ENCODE measurements around the gene ZNF212.
A peak's percentile ranks its signal among the peaks of the same experiment; 100 is the strongest.

ZNF212 gene

DNA sequence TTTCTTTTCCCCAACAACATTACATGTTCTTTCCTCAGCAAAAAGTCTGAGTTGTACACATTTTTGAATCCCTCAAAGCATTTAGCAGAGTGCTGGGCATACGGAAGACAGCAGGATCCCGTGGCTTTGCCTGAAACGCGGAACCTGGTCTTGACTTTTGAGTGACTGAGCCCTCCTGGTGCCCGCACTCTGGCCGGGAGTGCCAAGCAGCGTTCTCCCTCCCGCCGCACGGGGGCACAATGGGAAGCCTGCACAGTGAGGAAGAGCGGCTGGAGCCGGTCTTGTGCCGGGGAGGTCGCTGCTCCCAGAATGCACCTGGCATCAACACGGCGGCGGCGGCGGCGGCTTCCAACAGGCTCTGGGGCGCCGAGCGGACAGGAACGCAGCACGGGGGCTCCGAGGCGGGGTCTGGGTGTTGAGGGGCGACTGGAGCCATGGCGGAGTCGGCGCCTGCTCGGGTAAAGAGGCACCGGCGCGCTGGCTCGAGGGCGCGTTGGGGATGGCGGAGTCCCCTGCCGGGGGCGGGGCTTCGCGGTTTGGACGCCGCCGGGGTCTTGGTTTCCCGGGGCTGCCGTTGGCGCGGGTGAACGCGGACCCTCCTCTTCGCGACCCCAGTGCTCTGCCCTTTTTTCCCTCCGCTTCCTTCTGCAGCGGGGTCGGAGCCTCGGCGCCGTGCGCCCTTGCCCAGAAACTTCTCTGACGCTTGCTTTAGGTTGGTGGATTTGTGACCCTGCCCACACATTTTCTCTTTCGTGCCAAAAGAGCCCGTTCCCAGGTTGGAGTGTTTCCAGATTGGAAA lies at the start of gene ZNF212:
Gene ZNF212, plus strand, starts transcription at position 307 of the 799 bp plus-strand sequence. Its CDS starts 128 bp downstream, at position 435.
- peak; percentile 23 for FAIRE-seq

DNA sequence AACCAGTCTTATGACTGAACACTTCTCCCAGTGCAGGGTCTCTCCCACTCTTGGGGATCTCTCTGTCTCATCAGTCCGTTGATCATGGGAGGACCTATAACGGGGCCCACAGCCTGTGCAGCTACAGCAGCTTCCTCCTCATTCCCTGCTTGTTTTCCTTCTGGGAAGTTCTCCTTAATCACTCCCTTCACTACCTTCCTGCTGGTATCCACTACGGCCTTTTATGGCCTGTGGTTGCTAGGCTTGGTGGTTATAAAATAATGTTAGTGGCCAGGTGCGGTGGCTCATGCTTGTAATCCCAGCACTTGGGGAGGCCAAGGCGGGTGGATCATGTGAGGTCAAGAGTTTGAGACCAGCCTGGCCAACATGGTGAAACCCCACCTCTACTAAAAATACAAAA lies 47.6 kb upstream of the ZNF212 start:
- FAIRE-seq = no peak

DNA sequence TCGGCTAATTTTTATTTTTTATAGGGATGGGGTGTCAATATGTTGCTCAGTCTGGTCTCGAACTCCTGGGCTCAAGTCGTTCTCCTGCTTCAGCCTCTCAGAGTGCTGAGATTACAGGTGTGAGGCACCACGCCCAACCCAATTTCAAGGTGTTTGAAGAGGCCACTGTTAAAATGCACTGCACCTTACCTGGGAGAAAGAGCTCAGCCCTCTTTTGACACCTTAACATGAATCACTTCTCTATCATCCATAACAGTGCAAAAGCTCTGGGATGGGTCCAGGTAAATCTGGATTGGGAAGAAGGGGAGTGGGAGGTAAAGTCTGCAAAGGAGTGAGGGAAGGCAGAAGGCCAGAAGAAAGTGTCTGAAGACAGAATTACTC lies 44.7 kb upstream of the ZNF212 start:
- no peak for FAIRE-seq

DNA sequence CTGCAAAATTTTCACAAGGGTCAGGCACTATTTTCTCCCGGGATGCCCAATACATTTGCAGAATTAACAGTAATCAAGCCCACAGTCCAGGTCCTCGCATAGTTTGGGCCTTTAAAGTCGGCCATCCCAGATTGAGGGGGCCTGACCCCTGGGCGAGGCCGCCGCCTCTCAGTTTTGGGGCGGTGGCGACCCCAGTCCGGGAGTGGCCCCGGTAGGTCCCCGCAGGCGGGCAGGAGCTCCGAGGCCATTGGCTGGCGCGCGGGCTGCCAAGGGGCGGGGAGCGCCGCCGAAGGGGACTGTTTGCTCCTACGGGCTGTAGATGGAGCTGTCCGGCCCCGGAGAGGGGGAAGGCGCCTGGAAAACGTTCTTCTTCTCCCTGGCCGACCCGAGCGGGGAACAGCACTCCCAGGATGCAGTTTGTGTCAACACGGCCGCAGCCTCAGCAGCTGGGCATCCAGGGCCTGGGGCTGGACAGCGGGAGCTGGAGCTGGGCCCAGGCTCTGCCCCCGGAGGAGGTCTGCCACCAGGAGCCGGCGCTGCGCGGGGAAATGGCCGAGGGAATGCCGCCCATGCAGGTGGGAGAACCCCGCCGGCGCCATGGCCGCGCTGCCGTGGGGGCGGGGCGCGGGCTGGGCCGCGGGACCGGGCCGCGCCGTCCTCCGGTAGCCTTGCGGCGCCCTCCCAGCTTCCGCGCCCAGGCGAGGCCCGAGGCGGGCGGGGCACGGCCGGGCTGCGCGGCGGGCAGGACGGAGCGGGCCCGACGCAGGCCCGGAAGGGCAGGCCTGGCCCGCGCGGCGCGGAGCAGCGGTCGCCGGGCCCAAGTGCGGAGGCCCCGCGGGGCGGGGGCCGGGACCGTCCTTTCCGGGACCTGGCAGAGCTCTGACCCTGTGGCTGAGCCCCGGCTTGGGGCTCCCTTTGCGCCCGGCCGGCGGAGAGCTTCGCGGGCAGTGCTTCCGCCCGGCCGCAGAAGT lies 44.0 kb upstream of the ZNF212 start, which contains the start of gene ZNF282:
Gene ZNF282, plus strand, starts transcription at position 367 of the 971 bp plus-strand sequence. Its CDS starts 44 bp downstream, at position 411.
- FAIRE-seq = no peak

DNA sequence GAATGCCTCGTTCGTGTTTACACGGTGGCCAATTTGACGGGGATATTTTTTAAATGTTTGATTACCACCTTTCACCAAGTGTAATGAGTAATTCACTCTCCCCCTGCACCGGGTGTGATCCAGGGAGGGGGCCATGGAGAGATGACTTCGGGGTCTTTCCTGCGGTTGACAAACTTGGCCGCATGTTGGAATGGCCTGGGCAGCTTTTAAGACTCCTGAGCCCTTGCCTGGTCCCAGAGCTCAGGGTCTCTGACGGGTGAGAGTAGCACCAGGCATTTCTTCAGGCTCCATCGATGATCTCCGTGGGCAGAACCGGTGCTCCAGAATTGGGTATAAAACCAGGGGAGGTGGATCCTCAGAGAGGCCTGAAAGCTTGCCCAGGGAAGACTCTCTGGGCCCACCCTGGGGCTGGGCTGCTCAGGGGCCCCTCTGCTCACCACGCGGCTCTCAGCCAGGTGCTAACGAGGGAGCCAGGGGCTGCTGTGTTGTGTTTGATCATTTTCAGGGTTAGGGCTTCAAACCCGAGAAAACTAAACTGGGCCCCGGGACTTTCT lies 43.2 kb upstream of the ZNF212 start:
- no peak for FAIRE-seq

DNA sequence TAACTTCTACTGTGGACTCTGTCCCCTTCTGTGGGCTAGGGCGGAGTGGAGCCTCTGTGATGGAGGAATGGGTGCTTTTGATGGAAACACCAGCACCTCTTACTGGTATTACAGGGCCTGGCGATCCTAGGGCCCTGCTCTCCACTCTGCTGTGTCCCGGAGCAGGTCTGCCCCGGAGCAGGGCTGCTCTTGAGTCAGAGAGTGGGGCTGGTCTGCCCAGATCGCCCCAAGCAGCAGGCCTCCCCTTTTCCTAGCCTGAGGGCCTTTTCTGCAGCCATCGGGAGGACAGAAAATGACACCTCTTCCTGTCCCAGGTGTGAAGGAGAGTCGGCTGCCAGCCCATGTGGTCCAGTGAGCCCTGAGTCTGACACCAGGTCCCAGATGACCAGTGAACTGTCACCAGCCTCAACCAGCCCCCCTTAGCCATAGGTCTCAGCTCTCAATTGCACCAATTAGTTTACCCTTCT lies 42.7 kb upstream of the ZNF212 start:
- no peak for FAIRE-seq

DNA sequence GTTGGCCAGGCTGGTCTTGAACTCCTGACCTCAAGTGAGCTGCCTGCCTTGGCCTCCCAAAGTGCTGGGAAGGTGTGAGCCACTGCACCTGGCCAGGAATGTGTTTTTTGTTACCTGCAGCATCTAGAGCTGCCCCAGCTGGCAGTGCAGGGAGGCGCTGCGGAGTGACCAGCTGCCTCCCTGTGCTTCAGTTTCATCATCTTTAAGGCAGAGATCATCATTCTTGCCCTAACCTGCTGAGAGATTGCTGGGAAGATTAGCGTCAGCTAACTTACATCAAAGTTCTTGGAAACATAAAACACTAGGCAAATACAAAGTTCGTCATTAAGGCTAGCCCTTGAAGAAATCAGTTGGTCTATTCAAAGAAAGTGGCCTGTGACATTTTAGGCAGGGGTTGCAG lies 41.8 kb upstream of the ZNF212 start:
- no peak for FAIRE-seq

DNA sequence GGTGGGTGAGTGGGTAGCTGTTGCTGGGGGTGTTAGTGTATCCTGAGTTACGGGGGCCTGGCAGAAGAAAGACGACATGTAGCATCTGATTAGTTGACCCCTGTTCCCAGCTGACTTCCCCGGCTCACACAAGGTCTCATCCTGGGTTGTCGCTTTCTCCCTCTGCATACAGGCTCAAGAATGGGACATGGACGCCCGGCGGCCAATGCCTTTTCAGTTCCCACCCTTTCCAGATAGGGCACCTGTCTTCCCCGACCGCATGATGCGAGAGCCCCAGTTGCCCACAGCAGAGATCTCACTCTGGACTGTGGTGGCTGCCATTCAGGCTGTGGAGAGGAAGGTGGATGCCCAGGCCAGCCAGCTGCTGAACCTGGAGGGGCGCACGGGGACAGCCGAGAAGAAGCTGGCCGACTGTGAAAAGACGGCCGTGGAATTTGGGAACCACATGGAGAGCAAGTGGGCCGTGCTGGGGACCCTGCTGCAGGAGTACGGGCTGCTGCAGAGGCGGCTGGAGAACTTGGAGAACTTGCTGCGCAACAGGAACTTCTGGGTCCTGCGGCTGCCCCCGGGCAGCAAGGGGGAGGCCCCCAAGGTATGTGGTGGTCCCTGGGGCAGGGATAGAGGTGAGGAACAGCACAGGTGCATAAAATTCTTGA lies 41.2 kb upstream of the ZNF212 start:
- FAIRE-seq = no peak

DNA sequence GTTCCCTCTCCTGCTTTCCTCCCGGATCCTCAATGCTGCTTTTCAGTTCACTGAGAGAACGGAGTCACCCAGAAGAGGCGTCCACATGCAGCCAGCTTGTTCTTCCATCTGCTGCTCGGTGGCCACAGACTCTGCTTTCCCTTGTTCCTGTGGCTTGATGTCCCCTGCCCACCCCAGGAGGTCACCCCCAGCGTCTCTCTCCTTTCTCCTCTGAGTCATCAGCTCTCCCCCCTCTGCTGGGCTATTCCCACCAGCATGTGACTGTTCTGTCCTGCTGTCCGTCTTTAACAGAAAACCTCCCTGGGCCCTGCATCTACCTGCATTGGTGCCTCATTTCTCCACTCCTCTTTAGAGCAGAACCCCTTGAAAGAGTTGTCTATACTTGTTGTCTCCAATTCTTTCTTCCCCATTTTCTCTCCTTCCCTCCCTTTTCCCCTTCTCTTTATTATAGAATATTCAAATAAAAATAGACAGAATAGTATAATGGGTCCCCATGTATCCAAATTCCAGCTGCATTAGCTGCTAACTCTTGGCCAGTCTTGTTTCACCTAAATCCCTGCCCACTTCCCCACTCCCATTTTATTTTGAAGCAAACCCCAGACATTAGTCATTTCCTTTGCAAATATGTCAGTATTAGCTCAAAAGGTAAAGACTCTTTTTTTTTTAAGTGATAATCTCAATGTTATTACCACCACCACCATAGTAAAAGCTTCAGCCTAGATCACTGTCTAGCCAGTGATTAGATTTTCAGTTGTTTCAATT lies 40.0 kb upstream of the ZNF212 start:
- no peak for FAIRE-seq

DNA sequence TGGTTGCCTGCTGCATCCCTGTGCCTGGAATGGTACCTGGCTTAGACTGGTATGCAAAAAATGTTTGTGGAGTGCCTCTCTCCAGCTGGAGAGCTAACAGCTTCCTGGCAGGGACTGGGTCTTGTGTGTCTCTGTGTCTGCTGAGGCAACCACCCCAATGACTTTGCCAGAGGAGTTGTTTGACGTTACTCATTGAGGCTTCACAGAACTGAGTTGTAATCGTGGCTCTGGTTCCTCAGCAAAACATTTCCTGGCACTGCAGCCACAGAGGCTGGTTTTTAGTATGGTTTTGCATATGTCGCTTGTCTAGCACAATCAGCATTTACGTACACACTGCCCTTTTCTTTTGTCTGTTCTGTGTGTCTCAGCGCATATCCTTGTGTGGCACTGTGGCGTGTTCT lies 36.6 kb upstream of the ZNF212 start:
- no peak for FAIRE-seq

DNA sequence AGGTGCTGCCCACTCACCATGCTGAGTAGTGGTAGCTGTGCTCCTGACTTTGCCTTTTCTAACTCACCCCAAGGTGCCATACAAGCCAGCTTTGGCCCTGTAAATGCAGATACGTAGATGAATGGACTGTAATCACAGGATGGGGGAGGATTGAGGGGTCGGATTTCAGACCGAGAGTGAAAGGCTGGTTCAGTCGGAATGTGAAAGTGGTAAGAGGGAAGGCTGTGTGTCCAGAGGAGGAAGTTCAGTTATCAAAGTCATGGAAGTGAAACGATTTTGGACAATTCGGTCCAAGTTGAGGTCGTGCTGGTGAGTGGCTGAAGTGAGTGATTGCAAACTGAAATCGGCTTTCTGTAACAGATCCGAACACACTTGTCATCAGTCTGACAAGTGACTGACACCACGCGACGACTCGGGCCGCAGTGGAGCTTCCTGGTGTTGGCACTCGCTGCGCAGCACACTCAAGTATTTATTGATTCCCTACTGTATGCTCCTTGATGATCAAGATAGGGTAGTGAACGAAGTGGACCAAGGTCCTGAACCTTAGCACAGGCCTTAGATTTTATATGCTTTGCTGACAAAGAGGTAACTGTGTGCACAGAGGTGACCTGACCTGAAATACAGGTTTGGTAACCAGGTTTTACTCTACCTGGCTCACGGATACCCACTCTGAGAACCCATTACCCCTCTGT lies 33.6 kb upstream of the ZNF212 start:
- no peak for FAIRE-seq

DNA sequence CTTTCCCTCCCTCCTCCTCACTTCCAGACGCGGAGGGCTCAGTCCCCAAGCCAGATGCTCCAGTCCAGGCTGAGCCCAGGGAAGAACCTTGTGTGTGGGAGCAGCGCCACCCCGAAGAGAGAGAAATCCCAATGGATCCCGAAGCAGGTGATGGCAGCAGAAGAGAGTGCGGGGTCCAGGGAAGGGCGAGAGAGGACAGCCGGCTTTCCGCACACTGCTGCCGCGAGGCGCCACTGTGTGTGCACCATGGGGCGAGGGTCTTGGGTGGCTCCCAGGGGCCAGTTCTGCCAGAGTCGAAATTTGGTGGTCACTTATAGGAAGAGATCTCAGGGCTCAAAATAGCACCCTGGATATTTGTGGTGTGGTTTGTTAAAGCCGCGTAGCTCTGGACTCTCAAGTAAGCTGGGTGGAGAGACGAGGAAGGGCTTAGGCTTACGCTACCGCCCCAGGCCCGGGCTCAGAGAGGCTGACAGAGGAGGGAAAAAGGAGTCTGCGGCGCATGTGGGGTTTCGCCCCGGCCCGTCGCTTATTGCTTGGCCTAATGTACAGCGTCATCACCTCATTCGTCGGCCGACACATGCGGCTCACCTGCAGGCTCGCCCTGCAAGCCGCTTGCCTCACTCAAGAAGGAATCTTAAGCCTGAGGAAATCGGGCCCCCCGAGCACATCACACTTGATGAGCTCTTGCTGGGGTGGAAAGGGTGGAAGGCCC lies 32.0 kb upstream of the ZNF212 start:
- FAIRE-seq = no peak

DNA sequence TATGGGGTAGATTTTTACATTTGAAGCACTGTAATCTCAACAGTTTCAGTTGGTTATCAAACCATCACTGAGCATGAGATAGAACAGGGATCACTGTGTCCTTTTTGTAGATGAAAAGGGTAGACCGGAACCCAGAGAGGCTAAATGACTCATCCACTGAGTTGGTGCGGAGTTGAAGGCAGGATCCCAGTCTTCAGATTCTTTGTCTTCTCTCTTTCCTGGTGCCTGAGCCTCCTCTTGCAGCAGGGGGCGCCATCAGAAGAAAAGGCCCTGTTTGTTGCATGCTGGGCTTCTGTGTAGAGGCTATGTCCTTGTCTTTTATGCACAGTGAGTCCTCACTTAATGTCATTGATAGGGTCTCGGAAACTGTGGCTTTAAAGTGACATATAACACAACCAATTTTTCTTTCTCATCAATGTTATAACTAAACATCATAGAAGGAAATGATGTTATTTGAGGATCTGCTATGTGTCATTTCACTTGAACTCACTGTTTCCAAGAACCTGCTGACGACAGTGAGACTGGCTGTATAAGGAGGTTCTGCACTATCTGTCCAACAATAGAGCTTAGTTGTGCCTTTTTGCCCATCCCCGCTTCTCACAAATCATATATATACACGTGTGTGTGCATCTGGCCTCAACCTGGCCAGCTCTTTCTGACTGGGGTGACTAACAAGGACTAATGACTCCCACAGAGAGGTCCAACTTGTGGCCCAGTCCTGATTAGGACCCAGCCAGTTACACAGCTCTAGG lies 29.8 kb upstream of the ZNF212 start:
- peak; percentile 17 for FAIRE-seq

DNA sequence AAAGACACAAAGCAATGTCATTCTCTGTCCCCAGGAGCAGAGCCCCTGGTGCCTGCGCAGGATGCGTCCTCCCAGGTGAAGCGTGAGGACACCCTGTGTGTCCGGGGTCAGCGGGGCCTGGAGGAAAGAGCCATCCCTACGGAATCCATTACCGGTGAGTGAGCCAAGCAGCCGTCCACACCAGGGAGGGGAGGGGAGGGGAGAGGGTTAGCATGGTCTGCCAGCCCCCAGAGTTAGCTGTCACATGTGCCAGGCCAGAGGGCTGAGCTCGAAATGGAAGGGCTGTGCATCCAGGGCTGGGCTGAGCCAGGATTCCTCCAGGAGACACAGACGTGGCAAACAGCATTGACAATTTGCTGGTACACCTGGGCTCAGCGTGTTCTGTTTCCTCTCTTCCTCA lies 28.9 kb upstream of the ZNF212 start:
- FAIRE-seq = no peak

DNA sequence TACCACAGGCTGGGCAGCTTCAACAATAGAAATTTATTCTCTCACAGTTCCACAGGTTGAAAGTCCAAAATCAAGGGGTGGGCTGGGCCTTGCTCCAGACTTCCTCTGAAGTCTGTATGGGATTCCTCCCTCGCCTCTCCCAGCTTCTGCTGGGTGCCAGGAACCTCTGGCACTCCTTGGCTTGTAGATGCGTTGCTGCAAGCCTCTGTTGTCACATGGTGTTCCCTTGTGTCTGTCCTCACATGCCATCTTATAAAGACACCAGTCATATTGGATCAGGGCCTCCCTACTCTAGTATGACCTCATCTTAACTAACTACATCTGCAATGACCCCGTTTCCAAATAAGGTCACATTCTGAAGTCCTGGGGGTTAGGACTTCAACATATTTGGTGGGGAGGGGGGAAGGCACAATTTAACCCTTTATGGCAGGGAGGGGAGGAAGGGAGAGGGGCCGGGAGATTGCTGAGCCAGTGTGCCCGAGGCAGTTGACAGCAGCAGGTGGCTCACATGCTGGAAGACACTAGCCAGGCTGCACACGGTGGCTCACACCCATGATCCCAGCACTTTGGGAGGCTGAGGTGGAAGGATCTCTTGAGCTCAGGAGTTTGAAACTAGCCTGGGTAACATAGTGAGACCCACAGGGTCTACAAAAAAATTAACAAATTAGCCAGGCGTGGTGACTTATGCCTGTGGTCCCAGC lies 25.3 kb upstream of the ZNF212 start:
- no peak for FAIRE-seq

DNA sequence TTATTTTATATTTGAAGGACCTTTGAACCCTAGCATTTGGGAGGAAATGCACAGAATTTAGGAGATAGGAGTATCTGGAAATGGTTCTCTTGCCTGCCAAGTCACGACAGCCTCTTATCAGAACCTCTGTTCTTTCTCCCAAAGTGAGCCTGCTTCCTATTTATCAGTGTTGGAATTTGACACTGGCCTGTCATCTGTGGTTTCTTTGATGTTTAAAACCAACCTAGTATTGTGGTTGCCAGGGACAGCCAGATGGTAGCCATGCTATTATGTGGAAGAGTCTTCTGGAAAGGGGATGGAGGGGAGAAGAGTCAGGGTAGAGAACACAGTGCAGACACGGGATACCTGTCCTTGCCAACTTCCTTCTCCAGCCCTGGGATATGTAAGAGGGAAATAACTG lies 23.0 kb upstream of the ZNF212 start:
- no peak for FAIRE-seq

DNA sequence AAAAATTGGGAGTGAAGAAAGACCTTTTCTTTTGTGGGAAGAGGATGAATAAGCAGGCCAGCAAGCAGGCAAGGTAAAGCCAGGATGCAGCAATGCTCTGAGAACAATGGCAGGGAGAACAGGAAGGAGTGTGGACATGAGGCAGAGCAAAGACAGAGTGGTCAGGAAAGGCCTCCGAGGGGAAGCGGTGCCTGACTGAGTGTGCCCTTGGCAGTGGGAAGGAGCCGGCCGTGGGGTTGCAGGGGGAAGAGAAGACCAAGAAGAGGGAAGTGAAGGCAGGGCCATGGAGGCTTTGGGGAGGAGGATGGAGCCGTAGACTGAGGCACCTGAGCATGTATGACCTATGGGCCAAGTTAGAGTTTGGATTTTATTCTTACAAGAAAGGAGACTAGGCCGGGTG lies 21.9 kb upstream of the ZNF212 start:
- FAIRE-seq = no peak

DNA sequence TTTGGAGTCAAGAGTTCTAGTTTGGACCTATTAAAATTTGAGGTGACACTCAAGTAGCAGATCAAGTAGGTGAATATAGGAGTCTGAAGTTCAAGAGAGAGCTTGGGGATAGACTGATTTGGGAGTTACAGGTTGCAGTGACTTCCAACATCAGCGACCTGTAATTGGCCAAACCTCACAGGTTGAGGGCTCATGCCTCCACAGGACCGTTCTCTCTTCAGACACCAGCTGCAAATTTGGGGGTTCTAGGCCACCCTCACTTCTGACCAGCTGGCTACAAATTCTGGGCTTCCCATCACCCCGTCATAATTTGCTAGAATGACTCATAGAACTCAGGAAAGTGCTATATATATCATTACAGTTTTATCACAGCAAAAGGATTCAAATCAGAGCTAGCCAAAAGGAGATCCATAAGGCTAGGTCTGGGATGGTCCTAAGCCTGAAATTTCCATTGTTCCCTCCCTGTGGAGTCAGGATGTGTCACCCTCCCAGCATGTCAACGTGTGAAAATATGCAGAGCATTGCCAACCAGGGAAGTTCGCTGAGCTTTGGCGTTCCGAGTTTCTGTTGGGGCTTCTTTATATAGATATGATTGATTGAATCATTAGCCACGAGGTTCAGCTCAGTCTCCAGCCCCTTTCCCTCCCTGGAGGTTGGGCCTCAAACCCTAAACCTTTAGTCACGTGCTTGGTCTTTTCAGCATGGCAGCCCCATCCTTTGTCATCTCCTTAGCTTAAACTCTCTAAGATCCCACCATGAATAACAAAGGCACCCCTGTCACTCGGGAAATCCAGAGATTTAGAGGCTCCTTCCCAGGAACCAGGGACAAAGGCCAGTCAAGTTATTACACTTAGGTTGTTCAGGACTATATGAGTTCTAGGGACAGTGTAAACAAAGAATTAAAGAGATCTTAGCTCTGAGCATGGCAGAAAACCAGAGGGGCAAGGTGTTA lies 20.7 kb upstream of the ZNF212 start:
- no peak for FAIRE-seq
